ENCODE measurements around the gene MOXD1.
"Not testable (repeated sequence)": the region's sequence is repeated elsewhere in the genome, so short reads cannot be mapped to it uniquely, and the experiment has no call there.

The MOXD1 gene

DNA sequence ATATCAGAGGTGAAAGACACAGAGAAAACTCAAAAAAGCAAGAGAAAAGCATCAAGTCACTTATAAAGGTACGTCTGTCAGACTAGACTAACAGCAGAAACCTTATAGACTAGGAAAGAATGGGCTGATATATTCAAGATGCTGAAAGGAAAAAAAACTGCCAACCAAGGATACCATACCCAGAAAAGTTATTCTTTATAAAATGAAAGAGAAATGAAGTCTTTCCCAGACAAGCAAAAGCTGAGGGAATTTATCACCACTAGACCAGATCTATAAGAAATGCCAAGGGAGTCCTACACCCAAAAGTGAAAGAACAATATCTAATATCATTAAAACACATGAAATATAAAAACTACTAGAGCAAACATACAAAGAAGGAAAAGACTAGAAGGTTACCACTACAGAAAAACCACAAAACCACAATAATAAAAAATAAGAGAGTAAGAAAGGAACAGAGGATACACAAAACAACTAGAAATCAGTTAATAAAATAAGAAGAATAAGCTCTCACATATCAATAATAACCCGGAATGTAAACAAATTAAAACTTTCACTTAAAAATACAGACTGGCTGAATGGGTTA lies 6.2 kb downstream of the MOXD1 start:
- no peak for DNase-seq

DNA sequence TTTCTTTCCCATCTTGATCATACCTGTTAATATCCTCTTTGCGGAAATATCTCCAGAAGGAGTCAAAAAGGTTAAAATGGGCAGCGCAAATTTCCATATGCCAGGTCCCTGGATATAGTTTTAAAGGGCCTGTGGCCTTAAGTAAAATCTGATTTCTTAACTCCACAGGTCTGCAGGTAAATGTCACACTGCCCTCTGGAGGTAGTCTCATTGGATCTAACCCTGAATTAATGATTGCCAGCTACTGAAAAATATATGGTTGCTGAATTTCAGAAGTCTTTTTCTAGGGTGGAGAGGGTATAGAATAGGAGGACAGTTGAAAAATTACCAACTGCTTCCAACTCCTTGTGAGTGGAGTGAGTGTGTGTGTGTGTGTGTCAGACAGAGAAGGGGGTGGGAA lies 8.5 kb downstream of the MOXD1 start:
- peak; percentile 7 for DNase-seq

DNA sequence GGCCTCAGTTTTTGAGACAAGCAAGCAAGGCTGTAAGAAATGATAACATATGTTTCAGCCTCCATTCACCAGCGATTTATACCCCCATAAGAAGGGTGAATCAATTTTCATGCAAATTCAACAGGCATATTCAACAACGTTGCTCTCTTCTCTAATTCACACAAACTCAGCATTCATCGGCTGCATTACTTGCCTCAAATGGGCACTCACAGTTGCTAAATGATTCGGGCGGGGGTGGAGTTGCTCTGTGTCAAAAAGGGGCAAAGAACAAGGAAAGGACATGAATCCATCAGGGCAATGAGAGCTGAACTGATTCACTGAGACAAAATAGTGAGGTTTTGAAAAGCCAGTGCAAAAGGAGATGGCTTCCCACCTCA lies 9.0 kb downstream of the MOXD1 start:
- DNase-seq = no peak

DNA sequence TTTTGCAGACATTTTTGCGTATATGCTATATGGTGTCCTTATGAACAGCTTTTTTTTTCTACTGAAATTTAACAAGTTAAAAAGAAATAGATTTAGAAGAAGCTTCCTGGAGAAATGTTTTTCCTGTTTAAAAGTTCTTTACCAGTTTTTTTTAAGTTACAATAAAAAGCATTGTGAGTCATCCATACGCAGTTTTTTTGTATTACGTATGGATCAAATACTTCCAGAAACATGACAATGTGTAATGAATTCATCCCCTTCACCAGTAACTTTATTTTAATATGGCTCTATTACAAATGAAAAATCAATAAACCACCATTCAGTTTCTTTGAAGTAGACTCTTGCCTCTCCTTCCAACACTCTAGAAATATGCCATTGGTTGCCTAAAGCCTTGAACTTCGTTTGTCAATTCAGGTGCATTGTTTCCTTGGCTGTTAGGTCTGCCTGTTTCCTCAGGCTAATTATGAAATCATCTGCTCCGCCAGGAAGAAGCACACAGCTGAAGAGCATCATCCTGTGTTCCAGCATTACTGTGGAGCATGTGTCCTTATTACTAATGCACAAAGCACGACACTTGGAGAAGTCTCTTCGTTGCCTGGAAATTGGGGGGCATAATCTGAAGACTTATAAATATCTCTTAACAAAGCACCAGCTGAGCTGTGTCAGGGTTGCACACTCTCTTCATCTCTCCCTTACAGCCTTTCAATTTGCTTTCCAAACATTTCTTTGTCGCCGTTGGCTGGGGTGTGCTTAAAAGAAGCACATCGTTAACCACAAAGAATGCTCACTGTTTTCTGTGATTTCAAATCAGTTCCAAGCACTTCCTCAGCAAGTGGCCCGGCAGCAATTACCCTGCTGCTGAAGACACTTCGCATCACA lies 9.6 kb downstream of the MOXD1 start:
- peak; percentile 51 for DNase-seq

DNA sequence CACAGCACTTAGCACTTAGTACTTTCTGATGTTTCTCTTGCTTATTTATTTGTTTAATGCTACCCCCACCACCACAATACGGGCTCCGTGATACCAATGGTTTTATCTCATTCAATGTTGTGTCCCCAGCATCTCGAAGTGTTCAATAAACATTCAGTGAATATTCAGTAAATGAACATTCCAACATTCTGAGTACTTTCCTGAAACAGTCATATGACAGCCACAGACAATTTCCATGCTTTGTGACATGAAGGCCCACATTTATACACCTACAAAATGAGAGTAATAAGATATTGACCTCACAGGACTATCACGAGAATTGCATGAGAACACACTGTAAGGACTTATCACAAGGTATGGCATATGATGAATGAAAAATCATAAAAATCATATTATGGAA lies 10.8 kb downstream of the MOXD1 start:
- DNase-seq = no peak

DNA sequence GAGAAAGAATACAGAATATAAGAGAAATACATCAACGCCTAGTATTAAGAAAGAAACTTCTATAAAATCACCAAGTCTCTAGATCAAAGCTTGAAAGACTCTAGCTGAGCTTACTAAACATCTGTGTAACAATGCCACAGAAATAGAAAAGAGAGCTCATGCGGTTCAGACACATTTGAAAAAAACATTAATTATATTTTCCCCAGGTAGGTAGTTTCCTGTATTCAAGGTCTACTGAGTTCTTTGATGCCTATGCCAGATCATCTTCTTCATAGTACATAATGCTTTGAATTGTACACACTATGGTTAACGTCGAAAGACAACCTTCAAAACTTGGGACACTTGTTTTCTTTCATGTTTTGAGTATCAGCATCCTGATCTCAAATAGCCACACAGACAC lies 11.3 kb downstream of the MOXD1 start:
- DNase-seq = no peak

DNA sequence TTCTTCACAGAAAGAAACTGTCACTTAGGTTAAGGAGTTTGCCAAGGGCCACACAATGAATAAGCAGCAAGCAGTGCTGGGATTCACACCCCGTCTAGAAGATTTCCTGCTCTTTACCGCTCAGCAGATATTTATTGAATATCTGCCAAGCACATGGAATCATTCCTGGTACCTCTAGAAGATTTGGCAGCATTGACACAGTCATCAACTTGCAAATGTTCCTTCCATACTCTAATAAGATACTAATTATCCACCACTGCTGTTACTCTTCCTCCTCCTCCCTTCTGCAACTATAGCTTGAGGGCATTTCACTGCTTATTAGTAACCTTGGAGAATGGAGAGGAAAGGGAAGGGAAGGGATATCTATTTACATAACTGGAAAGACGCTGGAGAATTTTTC lies 13.0 kb downstream of the MOXD1 start:
- peak; percentile 18 for DNase-seq

DNA sequence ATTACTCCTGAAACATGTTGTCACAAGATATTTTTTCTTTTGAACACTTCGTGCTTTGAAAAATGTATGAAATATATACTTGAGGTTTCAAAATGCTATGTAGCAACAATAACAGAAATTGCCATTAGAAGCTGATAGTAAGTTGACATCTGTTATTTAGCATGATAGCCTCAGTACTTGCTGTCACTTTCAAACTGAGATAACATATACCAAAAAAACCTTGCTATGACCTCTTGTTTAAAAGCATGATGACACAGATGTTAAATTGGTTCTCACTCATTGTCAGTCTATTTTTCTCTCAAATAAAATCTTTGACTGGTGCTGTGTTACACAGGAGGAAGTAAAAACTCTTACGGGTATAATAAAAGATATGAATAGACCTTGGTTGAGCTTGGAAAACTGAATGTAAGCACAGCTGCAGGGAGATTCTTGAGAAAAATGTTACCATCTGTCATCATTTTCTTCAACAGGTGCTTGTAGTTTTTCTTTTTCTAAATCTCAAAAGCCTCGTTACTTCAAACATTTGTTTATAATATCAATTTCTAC lies 18.6 kb downstream of the MOXD1 start:
- no peak for DNase-seq

DNA sequence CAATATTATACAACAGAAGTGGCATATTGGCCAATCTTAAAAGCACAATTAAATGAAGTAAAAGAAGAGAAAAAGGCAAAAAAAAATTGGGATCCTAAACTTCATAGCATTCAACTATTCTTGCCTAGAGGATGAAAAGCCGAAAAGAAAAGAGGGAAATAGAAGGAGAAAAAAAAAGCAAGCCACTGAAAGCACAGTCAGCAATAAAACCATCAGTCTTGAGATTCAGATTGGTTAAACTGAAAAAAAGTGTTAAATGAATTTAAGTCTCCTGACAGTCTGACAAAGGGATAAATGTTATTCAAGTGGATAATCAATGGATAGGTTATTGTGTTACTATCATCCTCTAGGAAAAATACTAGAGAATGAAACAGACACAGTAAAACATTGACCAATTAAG lies 19.9 kb downstream of the MOXD1 start:
- no peak for DNase-seq

DNA sequence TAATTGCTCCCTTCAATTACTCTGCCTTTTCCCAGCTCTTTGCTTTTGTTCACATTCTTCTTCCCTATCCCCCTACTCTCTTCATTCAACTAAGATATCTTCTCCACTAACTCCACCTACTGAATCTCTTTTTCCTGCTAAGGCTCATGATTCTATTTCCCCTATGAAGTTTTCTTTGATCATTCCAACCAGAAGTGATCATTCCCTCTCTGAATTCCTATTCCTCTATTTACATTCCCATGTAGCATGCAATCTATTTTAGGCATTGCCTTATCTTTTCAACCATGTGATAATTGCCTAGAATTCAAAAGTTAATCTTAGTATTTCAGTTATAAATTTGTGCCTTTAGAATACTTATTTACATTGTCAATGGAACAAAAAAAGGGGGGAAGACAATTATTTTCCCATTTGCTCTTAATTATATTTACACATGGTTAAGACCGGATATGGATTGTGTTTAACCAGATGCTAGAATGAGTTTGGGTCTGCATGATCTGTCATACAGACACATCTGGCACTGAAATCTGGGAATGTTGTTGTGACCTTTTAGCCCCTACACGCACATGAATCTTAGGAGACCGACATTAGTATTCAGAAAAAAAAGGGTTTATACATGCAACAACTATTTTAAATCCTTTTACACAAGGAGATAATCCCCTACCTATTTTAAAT lies 20.8 kb downstream of the MOXD1 start:
- DNase-seq = no peak

DNA sequence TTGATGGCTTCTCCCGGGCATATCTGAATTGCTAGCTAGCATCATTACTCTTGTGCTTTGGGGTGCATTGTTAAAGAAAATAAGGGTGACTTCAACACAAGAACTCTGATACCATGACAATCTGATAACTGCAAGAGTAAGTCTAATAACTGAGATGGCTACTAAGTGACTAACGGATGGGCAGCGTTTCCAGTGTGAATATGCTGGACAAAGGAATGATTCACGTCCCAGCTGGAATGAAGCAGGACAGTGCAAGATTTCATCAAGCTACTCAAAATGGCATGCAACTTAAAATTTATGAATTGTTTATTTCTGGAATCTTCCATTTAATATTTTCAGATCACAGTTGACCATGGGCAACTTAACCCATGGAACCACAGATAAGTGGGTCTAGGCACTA lies 31.7 kb downstream of the MOXD1 start:
- DNase-seq = no peak

DNA sequence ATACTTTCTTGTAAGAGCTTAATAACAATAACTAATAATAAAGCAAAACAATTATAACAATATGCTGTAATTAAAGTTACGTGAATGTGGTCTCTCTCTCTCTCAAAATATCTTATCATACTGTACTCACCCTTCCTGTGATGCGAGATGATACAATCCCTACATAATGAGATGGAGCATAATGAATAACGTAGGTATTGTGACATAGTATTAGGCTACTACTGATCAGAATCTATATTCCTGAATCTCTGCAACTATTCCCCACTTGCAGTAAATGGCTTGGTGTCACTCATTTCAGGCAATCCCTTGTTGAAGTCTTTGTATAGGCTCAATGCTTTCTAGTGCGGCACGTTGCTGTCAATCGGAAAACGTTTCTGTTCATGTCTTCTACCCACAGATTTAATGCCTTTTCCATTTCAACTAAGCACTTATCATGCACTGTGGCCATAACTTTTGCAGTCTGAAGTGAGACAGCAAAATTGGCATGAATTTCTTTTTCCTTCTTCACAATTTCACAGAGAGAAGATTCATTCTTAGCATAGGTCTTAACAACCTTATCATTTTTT lies 32.3 kb downstream of the MOXD1 start:
- DNase-seq = no peak

DNA sequence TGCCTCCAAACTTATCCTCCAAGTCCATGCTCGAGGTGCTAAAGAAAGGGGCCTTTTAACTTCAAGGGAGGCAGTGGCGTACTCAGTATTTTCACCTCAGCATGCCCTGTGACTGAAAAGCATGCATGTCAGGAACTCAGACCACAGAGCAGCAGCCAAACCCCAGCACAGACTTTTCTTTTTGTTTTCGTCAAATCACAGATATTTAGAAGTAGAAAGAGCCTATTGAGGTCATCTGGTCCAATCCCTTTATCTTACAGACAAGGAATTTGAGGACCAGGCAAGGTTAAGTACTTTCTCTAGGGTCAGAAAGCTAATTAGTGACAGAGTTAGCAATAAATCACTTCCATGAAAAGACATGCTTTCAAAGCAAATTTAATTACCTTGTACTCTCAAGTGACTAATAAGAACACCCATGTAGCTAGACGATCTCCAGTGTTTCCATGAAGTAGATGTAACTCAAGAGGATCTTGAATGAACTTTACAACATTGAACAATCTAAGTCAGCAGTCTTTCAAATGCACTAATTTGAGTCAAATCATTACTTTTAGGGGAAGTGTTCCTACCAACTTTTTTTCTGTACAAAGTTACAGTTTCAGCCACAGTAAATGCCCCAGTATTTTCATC lies 35.9 kb downstream of the MOXD1 start:
- peak; percentile 14 for DNase-seq

DNA sequence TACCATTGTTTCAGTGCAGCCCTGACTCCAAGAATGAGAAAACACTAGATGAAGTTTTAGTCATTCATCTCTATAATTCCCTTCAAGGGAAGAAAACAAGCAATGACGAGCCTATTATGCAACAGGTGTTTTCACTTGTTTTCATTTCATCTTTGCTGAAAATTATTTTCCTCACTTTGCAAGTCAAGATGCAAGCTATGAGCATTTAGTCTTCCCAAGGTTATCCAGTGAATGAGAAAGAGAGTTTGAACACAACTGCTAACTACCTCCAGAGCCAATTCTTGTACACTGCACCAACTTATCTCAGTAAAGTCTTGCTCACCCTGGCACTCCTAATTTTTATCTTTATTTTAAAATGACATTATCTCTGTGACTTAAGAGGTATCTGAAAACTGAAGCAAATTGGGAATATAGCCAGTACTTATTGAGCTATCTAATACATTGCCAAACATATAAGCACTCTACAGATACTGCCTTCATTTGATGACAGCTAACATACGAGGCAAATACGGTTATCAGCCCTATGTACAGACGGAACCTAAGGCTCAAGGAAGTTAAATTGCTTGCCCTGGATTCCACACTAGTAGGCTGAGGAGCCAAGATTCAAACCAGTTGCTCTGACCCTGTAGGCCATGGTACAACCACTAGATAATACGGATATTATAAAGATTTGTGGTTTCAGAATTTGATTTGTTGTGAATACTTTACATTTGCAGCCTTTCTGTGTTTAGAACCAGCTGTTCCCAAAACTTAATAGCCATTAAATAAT lies 36.8 kb downstream of the MOXD1 start:
- DNase-seq = no peak

DNA sequence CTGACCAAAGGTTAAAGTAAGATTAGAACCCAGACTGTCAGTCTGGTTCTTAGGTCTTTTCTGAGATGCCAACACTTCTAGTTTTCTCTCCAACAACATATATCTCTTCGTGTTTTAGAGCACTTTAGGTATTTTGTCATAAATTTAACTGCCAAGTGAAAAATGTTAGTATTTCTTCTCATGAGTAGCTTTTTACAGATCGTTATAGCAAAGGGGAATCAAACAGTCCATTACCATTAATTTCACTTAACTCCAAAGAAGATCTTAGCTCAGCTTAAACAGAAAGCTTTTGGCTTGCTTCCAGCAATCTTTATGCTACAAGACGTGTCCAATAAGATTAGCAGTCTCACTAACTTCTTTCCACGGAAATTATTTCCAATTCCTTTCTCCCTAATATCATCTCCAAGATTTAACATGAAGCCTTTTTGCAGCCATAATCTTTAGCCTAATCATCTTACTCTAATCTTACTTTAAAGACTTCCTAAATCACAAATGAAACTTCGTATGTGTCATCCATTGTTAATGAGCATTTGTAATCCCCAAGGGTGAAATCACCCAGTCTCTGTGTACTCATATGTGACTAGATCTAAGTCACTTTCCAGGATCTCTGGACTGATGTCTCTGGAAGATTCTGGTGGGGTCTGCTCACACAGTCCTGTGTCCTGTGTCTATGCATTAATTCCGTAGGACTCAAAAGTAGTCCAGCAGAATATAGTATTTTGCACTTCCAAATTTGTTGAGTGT lies 38.7 kb downstream of the MOXD1 start:
- no peak for DNase-seq

DNA sequence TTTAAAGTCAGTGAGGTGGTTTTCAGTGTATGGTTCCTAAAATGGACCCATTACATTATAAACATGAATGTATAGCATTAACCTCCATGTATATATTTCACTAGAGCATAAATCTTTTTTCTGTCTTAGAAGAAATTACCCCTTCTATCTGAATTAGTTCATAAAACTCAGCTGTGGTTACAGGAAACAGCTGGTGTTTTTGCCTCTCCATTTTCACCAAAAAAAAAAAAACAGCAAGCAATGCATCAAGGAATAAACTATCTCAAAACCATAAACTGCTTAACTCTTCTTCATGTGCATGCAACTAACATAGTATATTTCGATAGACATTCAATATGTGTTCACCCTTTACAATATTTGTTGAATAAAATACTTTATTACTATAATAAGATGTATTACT lies 40.2 kb downstream of the MOXD1 start:
- no peak for DNase-seq

DNA sequence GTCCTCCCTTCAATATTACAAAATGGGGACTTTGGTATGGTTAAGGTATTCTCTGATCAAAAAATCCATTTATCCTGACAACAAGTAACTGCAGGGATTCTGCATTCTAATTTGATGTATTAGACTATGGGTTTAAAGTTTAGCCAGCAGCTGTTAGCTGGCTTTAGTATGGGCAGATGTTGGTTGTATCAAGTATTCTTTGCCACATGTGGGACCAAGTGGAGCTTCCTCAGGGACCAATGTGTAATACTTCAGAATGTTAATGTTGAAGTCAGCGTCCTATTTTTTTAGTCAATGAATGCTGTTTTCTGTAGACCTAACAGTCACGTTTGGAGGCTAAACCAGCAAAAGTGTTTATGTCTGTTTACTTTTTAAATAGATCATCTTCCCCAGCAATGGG lies 41.4 kb downstream of the MOXD1 start:
- DNase-seq = no peak

DNA sequence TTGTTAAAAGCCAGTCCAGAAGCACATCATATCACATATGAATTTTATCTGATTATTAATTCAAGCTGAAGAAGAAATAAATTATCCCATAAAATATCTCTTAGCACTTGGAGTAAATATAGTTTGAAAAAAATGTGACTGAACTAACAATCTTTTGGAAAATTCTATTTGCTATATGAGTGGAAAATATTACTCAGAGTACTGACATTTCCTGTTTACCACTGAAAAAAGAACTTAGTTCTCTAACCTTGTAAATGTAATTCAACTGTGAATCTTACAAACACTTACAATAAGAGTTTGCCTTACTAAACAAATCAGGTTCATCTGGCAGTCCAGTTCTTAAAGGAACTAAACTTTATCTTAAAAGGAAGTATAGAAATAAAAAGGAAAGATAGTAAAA lies 44.2 kb downstream of the MOXD1 start:
- DNase-seq = no peak

DNA sequence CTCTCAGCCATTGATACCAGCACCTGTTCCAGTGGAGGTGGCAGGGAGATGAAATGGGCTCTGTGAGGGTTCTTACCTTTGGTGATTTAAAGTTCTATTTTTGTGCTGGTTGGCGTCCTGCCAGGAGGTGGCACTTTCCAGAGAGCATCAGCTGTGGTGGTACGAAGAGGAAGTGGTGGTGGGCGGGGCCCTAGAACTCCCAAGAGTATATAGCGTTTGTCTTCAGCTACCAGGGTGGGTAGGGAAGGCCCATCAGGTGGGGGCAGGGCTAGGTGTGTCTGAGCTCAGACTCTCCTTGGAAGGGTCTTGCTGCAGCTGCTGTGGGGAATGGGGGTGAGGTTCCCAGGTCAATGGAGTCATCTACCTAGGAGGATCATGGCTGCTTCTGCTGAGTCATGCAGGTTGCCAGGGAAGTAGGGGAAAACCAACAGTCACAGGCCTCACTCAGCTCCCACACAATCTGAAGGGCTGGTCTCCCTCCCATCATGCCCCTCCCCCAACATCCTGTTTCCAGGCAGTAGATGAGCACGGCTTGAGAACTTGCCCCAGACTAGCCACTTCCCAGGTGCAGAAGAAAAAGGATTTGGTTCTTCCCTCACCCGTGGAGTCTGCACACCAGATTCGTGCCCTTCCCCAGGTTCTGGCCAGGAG lies 46.6 kb downstream of the MOXD1 start:
- no peak for DNase-seq

DNA sequence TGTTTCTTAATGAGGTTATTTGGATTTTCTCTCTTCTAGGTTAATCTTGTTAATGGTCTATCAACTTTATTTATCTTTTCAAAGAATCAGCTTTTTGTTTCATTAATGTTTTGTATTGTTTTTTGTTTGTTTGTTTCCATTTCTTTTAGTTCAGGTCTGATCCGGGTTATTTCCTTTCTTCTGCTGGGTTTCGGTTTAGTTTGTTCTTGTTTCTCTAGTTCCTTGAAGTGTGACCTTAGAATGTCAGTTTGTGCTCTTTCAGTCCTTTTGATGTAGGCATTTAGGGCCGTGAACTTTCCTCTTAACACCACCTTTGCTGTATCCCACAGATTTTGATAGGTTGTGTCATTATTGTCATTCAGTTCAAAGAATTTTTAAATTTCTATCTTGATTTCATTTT lies 49.3 kb downstream of the MOXD1 start:
- not testable (repeated sequence) for DNase-seq

DNA sequence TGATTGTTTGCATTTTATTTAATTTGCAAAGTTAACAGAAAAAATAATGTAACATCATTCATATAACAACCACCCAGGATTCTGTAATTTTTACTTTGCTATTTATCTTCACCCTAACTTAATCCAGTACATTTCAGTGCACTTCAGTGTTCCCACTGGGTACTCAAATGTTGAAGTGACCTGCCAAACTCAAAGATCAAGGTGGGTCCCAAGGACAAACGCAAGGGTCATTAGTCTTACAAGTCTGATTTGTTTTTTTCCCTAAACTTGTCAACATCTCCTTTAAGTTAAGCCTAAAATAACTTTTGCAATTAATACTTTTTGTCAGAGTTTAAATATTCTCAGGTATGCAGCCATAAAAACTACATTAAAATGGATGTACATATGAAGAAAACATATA lies 53.0 kb downstream of the MOXD1 start:
- DNase-seq = no peak
